ENCODE measurements around the gene NDUFB10. TPM values are rescaled to one million over a fixed set of nuclear protein-coding genes. Genes with fewer than 3 reads are reported as not detected.
"Not testable (repeated sequence)": the region's sequence is repeated elsewhere in the genome, so short reads cannot be mapped to it uniquely, and the experiment has no call there.

Gene NDUFB10
- polyA plus RNA-seq, 1 donor from 2014 or later, result 217 TPM

GRCh38 chr16:1961651-1962067 lies 2.3 kb downstream of the NDUFB10 start:
- Histone ChIP-seq H3K36me3 (ENCODE audit: insufficient read depth, low read length) (no peaks in the 10 kb centered on the region), H3K79me2 (replicated peaks; ENCODE audit: insufficient read depth, low read length) (peaks cover 19% of the 10 kb centered on the region), H3K27ac (ENCODE audit: low read length) (no peak overlapping the region), H3K4me2 (ENCODE audit: low read length) (no peak overlapping the region), H3F3A (ENCODE audit: insufficient read depth, low read length, poor library complexity, severe bottlenecking) (no peaks in the 10 kb centered on the region), H3K4me3 (ENCODE audit: low read length) (no peak overlapping the region), H3K9ac (ENCODE audit: low read length) (no peak overlapping the region), H3K9me3 (ENCODE audit: low read length) (no peaks in the 10 kb centered on the region), H3K9me2 (ENCODE audit: insufficient read depth, low read length) (no peaks in the 10 kb centered on the region), H4K20me1 (ENCODE audit: insufficient read depth) (no peaks in the 10 kb centered on the region), H3K27me3 (ENCODE audit: insufficient read depth, low read depth, low read length) (no peaks in the 10 kb centered on the region), H2AFZ (ENCODE audit: low read depth, low read length) (no peak overlapping the region)
- TF ChIP-seq RAD21 (conservative IDR thresholded peaks at IDR 0.05) (no peak), EZH2 (IDR thresholded peaks at IDR 0.05; ENCODE audit: borderline replicate concordance, insufficient read depth, low read length, poor library complexity, severe bottlenecking) (no peak)

- H3K9me2 ChIP-seq (ENCODE audit: insufficient read depth, low read length); H3F3A ChIP-seq (ENCODE audit: insufficient read depth, low read length, poor library complexity, severe bottlenecking); H4K20me1 ChIP-seq (ENCODE audit: insufficient read depth); H2AFZ ChIP-seq (ENCODE audit: low read depth, low read length); H3K27me3 ChIP-seq (ENCODE audit: insufficient read depth, low read depth, low read length); H3K36me3 ChIP-seq (ENCODE audit: insufficient read depth, low read length); H3K4me2 ChIP-seq (ENCODE audit: low read length); H3K27ac ChIP-seq (ENCODE audit: low read length); H3K9me3 ChIP-seq (ENCODE audit: low read length); H3K9ac ChIP-seq (ENCODE audit: low read length): not testable (repeated sequence)
- Histone ChIP-seq H3K79me2 (replicated peaks; ENCODE audit: insufficient read depth, low read length) (peaks cover 19% of the 10 kb centered on the region), H3K4me3 (ENCODE audit: low read length) (peak overlapping the region; percentile 88)
These were observed 3.1 kb downstream of the NDUFB10 start for GRCh38 chr16:1962161-1963153.

GRCh38 chr16:1963806-1964505 lies 4.6 kb downstream of the NDUFB10 start:
- TF ChIP-seq TAF1 (IDR thresholded peaks at IDR 0.05; ENCODE audit: low read depth) (no peak), RAD21 (conservative IDR thresholded peaks at IDR 0.05) (peak; percentile 27), SMC3 (conservative IDR thresholded peaks at IDR 0.05; ENCODE audit: poor library complexity) (peak; percentile 45), CTCF (IDR thresholded peaks at IDR 0.05; ENCODE audit: poor library complexity, severe bottlenecking) (peak; percentile 61)
- Histone ChIP-seq H3K79me2 (replicated peaks; ENCODE audit: insufficient read depth, low read length) (peaks cover 19% of the 10 kb centered on the region), H3K9me2 (ENCODE audit: insufficient read depth, low read length) (no peaks in the 10 kb centered on the region), H3K36me3 (ENCODE audit: insufficient read depth, low read length) (no peaks in the 10 kb centered on the region), H3K9me3 (ENCODE audit: low read length) (no peaks in the 10 kb centered on the region), H3K4me2 (ENCODE audit: low read length) (peak overlapping the region; percentile 94), H3K9ac (ENCODE audit: low read length) (peak overlapping the region; percentile 89), H3K4me3 (ENCODE audit: low read length) (peak overlapping the region; percentile 88), H3F3A (ENCODE audit: insufficient read depth, low read length, poor library complexity, severe bottlenecking) (no peaks in the 10 kb centered on the region), H3K27me3 (ENCODE audit: insufficient read depth, low read depth, low read length) (no peaks in the 10 kb centered on the region), H4K20me1 (ENCODE audit: insufficient read depth) (no peaks in the 10 kb centered on the region), H3K27ac (ENCODE audit: low read length) (peak overlapping the region; percentile 80), H2AFZ (ENCODE audit: low read depth, low read length) (no peak overlapping the region)
